ENCODE results near the gene PRR20E. TPM values are rescaled to one million over a fixed set of nuclear protein-coding genes. Genes with fewer than 3 reads are reported as not detected.
"Not testable (repeated sequence)": the region's sequence is repeated elsewhere in the genome, so short reads cannot be mapped to it uniquely, and the experiment has no call there.

Gene PRR20E
- total RNA-seq: not detected in 2 replicates

- not testable (repeated sequence) for DNase-seq (ENCODE audit: low read depth)
These were observed at the start of gene PRR20E for GRCh38 chr13:57166897-57167296. Gene PRR20E (plus strand): TSS chr13:57167197. CDS start chr13:57167584, 387 bp downstream.

GRCh38 chr13:57123681-57124080 lies 43.3 kb upstream of the PRR20E start:
- no peak for DNase-seq (ENCODE audit: low read depth)

GRCh38 chr13:57128909-57129308 lies 38.1 kb upstream of the PRR20E start:
- no peak for DNase-seq (ENCODE audit: low read depth)

- no peak for DNase-seq (ENCODE audit: low read depth)
These were observed 30.9 kb upstream of the PRR20E start for GRCh38 chr13:57136093-57136492.

- no peak for DNase-seq (ENCODE audit: low read depth)
These were observed 29.4 kb upstream of the PRR20E start for GRCh38 chr13:57137585-57137984.

- no peak for DNase-seq (ENCODE audit: low read depth)
These were observed 28.0 kb upstream of the PRR20E start for GRCh38 chr13:57138988-57139387.

- not testable (repeated sequence) for DNase-seq (ENCODE audit: low read depth)
These were observed 27.2 kb upstream of the PRR20E start for GRCh38 chr13:57139781-57140180.

GRCh38 chr13:57140235-57140968 lies 26.6 kb upstream of the PRR20E start, which contains the start of gene PRR20A:
Gene PRR20A (plus strand): TSS chr13:57140918. CDS start chr13:57141305, 387 bp downstream.
- DNase-seq (ENCODE audit: low read depth): not testable (repeated sequence)

GRCh38 chr13:57147188-57147587 lies 19.8 kb upstream of the PRR20E start, which contains the start of gene PRR20B:
Gene PRR20B (plus strand): TSS chr13:57147488. CDS start chr13:57147875, 387 bp downstream.
- DNase-seq (ENCODE audit: low read depth): not testable (repeated sequence)

GRCh38 chr13:57148106-57148505 lies 18.9 kb upstream of the PRR20E start:
- DNase-seq (ENCODE audit: low read depth): not testable (repeated sequence)

GRCh38 chr13:57153761-57154160 lies 13.2 kb upstream of the PRR20E start, which contains the start of gene PRR20C:
Gene PRR20C (plus strand): TSS chr13:57154061. CDS start chr13:57154448, 387 bp downstream.
- DNase-seq (ENCODE audit: low read depth): not testable (repeated sequence)

- DNase-seq (ENCODE audit: low read depth): not testable (repeated sequence)
These were observed 6.7 kb upstream of the PRR20E start, which contains the start of gene PRR20D for GRCh38 chr13:57160332-57160731. Gene PRR20D (plus strand): TSS chr13:57160632. CDS start chr13:57161019, 387 bp downstream.

- DNase-seq (ENCODE audit: low read depth): no peak
These were observed 24.7 kb downstream of the PRR20E start for GRCh38 chr13:57191667-57192066.

- DNase-seq (ENCODE audit: low read depth): no peak
These were observed 46.0 kb downstream of the PRR20E start for GRCh38 chr13:57212989-57213388.

Other genes starting within 250 kb of the PRR20E start
- gene PRR20A, start 26.3 kb upstream of the PRR20E start, total RNA-seq: not detected in 2 replicates
- gene PRR20B, start 19.7 kb upstream of the PRR20E start, total RNA-seq: not detected in 2 replicates
- not detected in 2 replicates for gene PRR20C, start 13.1 kb upstream of the PRR20E start, total RNA-seq
- not detected in 2 replicates for gene PRR20D, start 6.6 kb upstream of the PRR20E start, total RNA-seq